LHCN-M2 (cell line): ENCODE data around the gene PHLPP1. TPM values are rescaled to one million over a fixed set of nuclear protein-coding genes. Genes with fewer than 3 reads are reported as not detected.
"Not testable (repeated sequence)": the region's sequence is repeated elsewhere in the genome, so short reads cannot be mapped to it uniquely, and the experiment has no call there.

Experiments used
- DNase-seq: peaks from one replicate; pipeline ENCODE4 v3.0.0-alpha.2; 2012; ENCODE audit warnings: low read depth
- total RNA-seq: library from RNA; depleted of rRNA; stranded (reverse); fragments of >200 nt; gene quantifications from 2 replicates; pipeline ENCODE4 v1.2.3, GENCODE V29; 2014

Gene PHLPP1
- total RNA-seq, 1 experiment from 2014 or later = 9.6 TPM

DNA sequence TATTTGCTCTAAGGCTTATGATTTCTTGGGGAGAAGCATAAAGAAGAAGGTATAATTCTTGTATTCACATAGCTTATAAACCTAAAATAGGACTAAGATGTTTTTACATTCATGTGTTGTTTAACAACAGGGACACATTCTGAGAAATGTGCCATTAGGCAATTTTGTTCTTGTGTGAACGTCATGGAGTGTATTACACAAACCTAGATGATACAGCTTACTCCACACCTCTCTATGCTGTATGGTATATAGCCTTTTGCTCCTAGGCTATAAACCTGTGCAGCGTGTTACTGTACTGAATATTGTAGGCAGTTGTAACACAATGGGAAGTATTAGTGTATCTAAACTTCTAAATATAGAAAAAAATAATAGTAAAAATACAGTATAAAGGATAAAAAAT, 92.1 kb downstream of the PHLPP1 start:
- DNase-seq = no peak

DNA sequence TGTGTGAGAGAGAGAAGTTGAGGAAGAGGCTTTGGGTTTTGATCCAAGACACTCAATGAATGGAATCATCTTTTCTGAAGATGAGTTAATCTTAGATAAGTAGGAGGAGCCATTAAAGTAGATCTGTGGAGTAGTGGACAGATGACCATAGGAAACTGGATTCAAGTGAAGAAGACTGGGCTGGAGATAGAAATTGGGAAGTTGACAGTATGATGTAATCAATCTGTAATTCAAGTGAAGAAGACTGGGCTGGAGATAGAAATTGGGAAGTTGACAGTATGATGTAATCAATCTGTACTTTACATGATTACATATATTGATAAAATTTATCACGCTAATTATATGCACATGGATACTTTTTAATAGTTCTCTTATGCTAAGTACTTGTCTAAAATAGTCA, 92.8 kb downstream of the PHLPP1 start:
- no peak for DNase-seq

DNA sequence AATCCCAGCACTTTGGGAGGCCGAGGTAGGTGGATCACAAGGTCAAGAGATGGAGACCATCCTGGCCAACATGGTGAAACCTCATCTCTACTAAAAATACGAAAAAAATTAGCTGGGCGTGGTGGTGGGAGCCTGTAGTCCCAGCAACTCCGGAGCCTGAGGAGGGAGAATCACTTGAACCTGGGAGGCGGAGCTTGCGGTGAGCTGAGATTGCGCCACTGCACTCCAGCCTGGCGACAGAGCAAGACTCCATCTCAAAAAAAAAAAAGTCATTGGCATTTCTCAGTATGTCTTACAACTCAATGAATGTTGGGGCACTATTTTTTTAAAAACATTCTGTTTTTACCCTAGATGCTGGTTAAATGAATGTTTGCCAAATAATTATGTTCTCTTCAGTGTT, 94.1 kb downstream of the PHLPP1 start:
- DNase-seq = not testable (repeated sequence)

DNA sequence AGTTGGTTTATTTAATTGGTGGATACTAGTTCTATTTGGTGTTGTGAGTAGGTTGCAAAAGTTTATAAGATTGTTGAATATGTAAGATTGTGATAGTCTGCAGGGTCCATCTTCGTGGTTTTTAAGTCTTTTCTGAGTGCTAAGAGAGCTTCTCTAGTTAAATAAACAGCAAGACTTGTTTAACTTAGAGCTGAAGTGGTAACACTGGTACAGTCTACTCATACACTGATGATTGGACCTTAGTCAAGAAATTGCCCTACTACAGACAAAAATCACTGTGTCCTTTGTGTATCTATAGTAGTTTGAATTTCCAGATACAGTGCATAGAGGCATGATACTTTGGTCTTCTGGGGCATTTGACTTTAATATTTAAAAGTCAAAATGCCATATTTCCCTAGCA, 94.6 kb downstream of the PHLPP1 start:
- no peak for DNase-seq

DNA sequence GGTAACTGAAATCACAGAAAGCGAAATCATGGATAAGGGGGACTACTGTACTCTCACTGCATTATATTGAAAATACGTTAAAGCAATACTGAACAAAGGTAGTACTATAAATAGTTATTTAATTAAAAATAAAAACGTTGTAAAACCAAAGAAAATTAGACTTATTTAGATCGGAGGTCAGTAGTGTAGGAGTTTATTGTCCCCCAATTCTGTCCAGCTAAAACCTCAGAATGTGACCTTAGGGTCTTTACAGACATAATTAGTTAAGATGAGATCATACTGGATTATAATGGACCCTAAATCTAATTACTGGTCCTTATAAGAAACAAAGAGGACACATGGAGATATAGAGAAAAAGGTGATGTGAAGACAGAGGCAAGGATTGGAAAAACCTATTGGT, 95.3 kb downstream of the PHLPP1 start:
- no peak for DNase-seq

DNA sequence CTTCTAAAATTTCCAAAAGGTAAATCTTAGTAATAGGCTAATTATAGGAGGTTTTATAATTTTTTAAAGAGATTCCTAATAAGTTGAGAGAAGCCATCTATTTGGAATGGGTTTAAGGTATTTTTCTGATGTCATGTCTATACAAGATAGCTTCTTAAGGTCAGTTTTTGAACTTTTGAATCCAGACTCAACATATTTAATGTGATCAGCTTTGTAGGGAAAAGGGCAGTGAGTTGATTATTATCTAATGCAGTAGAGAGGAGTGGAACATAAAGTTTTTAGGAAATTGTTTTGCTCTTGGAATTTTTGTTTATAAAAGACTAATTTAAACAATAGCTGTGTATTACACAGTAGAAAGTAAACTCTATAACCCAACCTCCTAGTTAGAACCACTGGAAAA, 96.3 kb downstream of the PHLPP1 start:
- DNase-seq = no peak

DNA sequence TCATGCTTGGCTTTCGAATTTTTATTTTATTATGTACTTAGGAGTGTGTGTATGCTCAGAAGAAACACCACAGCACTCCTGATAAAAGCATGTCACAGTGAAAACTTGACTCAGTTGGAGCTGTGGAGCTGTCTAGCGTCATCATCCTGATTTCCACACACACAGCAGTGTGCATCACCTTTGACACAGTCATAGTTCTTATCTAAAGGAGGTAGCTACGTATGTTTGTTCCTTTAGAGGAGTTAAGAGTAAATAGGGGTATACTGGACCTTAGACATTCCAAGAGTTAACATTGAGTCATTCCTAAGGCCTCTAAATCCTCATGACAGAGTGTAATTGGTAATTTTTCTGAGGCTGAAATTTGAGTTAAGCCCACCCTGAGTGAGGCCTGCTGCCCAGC, 96.9 kb downstream of the PHLPP1 start:
- DNase-seq = no peak

DNA sequence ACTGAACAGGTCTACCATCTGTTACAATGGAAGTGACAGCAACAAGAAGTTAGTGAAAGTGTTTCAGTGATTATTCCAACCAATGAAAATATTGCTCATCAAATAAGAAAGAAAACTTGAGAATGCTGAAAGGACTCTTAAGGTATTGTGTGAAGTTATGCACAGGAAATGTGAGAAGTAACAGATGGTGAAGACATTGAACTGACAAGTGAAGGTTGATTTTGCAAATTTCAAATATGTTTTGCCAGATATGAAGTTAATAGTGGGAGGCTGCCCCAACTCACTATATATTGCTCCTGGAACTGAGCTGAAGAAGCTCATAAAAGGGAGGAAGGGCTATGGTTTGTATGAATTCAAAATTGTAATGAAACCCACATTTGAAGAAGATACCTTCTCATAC, 97.5 kb downstream of the PHLPP1 start:
- DNase-seq = no peak

DNA sequence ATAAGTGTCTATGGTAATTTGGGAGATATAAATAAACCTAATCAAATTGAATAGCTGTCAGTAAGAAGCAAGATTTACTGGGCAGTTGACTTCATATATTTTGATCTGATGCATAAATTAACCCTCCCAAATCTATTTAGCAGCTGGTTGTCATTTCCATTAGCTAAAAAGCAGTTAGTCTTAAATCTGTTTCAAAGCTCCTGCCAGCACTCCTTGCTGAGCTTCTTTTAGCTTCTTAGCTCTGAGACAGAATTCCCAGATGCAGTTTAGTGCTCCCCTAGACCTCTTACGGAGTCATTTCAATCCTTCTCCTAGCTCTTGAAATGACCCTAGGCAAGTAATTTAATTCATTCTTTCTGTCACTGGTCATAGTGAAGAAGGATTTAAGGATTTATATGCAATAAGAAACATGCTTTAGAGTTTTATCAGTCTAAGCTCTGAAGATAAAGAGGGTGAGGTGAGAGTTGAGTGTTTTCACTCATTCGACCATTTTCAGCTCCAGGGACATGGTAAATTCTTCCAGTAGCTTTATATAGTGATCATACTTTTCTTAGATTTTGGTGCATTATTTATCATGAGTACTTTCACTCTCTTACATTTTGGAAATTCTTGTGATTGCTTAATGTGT, 98.9 kb downstream of the PHLPP1 start:
- DNase-seq = no peak

DNA sequence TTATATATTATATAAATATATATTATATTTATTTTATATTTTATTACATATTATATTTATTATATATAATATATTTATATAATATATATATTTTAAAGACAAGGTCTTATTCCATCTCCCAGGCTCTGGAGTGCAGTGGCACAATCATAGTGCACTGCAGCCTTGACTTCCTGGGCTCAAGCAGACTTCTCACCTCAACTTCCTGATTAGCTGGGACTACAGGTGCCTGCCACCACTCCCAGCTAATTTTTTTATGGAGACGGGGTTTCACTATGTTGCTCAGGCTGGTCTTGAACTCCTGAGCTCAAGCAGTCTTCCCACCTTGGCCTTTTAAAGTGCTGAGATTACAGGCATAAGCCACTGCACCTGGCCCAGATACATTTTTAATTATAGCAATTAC, 110.0 kb downstream of the PHLPP1 start:
- DNase-seq = no peak

DNA sequence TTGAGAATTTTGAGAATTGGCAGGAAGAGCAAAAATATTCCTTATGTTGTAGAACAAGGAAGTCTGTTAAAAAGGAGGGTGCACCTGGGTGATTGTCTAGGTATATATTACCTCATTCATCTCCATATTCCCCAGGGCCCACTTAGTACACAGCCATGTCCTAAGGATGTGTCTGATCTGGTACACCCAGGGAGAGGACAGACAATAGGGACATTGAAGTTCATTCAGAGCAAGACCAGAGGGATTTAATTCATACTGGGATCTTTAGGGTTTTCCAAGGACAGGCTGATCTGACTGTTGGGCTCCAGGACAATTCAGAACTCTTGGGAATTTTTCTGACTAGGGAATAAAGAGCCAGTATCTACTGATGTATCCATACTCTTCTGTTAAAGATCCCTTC, 112.1 kb downstream of the PHLPP1 start:
- DNase-seq = no peak

DNA sequence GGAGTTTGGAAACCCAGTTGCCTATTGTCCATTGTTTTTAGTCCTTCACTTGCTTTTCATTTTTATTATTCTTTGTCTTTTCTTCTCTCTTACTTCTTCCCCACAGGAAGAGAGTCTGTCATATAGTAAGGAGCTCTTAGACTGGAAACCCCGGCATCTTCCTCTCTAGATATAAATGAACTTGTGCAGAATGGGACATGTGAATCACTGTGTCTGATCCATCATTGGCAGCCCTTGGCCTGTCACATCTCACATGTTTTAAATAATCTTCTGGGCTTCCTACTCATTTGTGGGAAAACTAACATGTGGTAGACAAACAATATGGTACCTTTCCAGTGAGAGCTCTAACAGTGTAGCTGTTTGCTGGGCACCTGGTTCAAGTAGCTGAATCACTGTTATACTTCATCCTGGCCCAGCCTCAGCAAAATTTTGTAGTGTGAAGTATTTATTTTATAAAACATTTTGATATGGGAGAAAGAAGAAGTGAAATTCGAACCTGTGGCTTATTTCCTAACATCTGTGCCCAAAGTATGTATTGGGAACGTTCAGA, 112.8 kb downstream of the PHLPP1 start:
- DNase-seq = no peak

DNA sequence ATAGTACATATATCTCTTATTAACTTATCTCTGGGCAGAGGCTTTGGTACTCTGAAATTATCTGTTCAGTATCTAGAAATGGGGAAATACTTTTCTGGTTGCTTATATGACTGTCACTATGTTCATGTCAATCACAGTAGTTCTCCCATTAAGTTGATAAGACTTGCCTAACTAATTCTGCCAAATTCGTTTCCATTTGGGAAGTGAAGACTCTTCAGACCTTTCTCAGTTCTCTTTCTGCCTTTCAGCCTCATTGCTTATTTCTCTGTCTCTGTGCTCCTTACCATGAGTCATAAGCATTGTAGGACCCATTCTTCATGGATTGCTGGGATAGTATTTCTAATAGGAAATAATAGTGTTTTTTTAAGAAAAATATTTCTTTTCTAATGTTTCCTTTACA, 113.5 kb downstream of the PHLPP1 start:
- no peak for DNase-seq

DNA sequence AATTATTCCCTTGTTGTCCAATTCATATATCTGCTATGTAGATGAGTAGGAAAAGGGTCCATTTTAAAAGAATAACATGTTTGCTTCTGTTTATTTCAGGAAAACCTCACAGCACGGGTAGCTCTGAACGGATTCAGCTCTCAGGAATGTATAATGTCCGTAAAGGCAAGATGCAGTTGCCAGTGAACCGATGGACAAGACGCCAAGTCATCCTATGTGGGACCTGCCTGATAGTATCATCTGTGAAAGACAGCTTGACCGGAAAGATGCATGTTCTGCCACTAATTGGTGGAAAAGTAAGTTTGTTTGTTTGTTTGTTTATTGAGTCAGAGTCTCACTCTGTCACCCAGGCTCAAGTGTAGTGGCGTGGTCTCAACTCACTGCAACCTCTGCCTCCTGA, 114.6 kb downstream of the PHLPP1 start:
- no peak for DNase-seq

DNA sequence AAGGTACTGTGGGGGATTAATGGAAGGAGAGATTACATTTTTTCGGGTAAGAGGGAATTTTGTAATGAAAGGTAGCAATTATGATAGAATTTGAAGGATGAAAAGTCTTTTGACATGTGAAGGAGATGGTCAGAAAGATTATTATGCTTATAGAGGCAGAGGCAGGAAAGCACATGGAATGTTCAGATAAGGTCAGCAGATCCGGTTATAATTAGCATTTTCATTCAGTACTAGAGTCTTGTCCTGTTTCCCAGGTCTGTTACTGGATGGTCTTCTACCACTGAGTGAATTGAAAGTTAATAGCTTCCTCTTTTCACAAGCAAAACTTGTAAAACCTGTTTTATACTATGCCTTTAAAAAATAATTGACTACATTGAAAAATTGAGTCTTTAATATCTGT, 116.9 kb downstream of the PHLPP1 start:
- DNase-seq = no peak

DNA sequence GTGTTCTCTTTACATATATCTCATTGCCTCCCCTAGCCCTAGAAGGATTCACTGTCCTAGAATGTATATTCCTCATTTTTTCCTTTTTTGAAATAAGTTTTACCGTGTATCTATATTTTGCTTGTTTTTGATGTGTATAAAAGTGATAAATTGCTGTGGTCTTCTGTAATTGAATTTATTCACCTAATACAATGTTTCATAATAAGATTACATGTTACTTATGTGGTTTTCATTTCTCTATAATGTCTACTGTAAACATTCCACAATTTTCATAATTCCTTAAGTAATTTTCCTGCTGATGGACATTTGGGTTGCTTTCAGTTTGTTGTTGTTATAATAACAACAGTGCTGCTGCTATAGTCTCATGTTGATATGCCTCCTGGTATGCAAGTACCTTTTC, 118.2 kb downstream of the PHLPP1 start:
- no peak for DNase-seq

DNA sequence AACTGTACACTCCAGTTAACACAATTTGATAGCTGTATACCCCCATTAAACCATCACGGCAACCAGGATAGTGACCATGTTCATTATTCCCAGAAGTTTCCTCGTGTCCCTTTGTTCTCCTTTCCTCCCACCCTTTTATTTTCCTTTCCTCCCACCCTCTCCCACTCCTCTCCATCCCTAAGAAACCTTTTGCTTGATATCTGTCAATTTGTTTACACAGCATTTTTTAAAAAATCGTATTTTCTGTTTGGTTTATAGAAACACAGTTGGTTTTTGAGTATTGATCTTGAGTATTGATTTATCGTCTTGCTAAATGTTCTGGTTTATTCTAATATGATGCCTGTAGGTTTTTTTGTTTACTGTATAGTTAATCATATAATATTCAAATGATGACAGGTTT, 119.4 kb downstream of the PHLPP1 start:
- no peak for DNase-seq

DNA sequence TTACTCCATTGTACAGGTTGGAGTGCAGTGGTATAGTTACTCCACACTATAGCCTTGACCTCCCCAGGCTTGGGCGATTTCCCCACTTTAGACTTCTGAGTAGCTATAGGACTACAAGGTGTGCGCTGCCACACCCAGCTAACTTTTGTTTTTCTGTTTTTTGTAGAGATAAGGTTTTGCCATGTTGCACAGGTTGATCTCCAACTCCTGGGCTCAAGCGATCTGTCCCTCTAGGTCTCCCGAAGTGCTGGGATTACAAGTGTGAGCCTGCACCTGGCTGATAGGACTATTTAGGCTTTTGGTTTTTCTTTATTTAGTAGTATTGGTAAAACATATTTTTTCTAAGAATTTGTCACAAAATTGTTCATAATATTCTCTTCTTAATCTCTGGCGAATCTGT, 121.7 kb downstream of the PHLPP1 start:
- no peak for DNase-seq

DNA sequence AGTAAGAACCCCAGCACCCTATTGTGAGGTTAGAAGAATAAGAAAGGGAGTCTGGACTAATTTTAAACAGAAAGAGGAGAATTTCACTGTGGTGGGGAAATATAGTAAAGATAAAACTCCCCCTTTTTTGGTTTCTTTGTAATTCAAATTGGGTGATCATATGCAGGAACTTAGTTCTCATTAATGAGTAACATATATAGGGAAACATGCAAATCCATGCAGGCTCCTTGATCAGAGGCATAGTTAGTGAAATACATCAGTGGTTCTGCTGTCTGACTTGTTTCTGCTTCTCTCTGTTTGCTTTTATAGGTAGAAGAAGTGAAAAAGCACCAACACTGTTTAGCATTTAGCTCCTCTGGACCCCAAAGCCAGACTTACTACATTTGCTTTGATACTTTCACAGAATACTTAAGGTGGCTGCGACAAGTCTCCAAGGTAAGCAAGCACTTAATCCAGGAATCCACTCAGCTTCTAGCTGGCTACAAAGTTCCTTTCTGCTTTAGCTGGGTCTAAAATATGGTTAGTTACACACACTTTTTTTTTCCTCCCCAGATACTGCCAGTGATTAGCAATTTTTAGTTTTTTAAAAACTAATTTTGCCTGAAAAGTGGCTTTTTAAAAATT, 123.2 kb downstream of the PHLPP1 start:
- no peak for DNase-seq

DNA sequence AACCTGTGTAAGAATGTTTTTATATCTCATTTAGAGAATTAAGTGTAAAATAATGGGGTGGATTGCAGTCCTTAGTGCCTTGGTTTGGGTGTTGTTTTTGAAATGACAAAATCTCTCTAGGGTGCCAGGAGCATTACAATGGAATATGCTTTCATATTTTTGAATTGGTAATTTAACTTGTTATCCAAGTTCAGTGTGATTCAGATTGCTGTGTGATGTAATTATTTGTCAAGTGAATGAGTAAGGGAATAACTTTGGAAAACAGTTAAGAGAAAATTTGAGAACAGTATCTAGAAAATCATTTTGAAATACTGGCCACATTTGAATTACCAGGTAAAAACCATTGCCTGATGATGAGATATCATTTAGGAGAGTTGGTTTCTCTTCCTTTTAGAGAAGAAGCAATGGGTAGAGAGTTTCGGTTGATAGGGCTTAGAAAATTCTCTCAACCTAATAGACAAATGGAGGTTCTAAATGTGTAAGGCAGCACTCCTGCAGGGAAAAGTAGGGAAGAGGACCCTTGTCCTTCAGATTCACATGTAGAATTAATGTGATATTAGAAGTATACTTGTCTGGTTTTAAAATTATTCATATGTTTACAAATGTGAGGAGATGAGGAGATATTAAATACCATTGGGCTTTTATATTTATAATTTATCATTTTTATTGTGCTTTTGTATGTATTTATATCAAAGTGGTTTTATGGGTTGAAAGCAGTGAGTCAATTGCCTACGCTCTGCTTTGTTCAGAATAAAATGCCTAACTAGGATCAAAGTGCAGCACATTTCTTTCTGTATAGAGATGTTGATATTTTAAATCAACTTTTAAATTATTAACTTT, 124.8 kb downstream of the PHLPP1 start:
- DNase-seq = peak; percentile 36

DNA sequence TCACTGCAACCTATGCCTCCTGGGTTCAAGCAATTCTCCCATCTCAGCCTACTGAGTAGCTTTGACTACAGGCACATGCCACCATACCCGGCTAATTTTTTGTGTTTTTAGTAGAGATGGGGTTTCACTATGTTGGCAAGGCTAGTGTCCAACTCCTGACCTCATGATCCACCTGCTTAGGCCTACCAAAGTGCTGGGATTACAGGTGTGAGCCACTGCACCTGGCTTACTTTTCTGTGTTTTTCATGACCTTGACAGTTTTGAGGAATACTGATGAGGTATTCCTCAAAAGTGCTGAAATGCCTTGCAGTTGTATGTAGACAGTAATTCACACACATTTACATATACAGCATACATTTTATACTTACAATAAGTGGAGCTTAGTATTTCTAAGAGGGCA, 126.1 kb downstream of the PHLPP1 start:
- no peak for DNase-seq

DNA sequence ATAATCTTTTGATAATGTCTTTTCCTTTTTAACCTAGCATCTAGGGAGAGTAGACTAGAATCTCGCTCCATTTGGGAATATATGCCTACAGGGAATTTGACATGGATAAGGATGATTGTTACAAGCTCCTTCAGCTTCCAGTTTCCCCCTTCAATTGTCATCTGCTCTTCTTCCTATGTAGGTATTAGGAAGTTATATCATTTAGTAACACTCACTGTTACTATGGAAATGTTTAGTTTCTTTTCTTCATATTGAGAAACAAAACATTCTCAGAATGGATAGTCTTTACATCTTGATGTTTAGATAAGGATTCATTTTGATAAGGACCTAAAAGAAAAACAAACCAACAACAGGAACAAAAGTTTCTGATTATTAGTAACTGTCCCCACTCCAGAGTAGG, 127.6 kb downstream of the PHLPP1 start:
- no peak for DNase-seq
